Measurements from ENCODE around the gene PRDM10.

PRDM10 gene

DNA sequence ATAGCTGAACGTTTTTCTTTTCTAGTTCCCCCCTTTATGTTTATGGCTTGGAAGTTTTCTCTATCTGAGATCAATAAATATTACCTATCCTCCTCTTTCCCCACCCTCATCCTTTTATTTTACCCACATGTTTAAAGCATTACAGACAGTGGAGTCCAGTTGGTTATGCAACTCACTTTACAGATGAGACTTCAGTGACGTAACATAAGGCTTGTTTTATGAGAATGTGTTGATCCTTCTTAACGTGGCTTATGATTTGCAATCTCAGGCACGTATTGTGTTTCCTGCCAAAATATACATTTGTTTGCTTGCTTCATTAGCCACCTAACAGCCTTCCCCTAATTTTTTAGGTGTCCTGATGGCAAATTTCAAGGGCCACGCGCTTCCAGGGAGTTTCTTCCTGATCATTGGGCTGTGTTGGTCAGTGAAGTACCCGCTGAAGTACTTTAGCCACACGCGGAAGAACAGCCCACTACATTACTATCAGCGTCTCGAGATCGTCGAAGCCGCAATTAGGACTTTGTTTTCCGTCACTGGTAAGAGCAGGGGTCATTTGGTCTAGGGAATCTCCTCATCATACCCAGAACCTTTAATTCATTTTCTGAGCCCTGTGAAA, 150.4 kb downstream of the PRDM10 start:
- in situ Hi-C loops (cut with MboI; ENCODE audit: low sequenced_read_pairs, unreplicated experiment) = no loop called here
- TF ChIP-seq, protein P1, sequence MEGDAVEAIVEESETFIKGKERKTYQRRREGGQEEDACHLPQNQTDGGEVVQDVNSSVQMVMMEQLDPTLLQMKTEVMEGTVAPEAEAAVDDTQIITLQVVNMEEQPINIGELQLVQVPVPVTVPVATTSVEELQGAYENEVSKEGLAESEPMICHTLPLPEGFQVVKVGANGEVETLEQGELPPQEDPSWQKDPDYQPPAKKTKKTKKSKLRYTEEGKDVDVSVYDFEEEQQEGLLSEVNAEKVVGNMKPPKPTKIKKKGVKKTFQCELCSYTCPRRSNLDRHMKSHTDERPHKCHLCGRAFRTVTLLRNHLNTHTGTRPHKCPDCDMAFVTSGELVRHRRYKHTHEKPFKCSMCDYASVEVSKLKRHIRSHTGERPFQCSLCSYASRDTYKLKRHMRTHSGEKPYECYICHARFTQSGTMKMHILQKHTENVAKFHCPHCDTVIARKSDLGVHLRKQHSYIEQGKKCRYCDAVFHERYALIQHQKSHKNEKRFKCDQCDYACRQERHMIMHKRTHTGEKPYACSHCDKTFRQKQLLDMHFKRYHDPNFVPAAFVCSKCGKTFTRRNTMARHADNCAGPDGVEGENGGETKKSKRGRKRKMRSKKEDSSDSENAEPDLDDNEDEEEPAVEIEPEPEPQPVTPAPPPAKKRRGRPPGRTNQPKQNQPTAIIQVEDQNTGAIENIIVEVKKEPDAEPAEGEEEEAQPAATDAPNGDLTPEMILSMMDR (IDR thresholded peaks at IDR 0.05; ENCODE audit: borderline replicate concordance, control extremely low read depth, extremely low read depth, insufficient read depth, missing control alignments) = no peak
- no peak for DNase-seq (ENCODE audit: low spot score)

All from GM13976 (cell line).